Gastroesophageal sphincter (tissue), 4 donors: ENCODE measurements around the gene SLC22A16. TPM values are rescaled to one million over a fixed set of nuclear protein-coding genes. Genes with fewer than 3 reads are reported as not detected.
"Not testable (repeated sequence)": the region's sequence is repeated elsewhere in the genome, so short reads cannot be mapped to it uniquely, and the experiment has no call there.

Experiments used
- ATAC-seq: fragments of 150-250 bp; one replicate; pipeline ENCODE4 v1.9.1; 2016; ENCODE audit warnings: mild to moderate bottlenecking, moderate library complexity
- H3K27ac ChIP-seq, 4 donors: fragments of 200-600 bp; sonication (generic) in 3 of 4; 1 replicate in 3 of 4; 2 replicates in 1 of 4; pipeline ENCODE4 v1.5.1; 2016 to 2019
- H3K27me3 ChIP-seq: fragments of 200-600 bp; sonication (generic); one replicate; pipeline ENCODE4 v1.5.1; 2019
- H3K36me3 ChIP-seq, 2 donors: fragments of 200-600 bp; sonication (generic); one replicate each; pipeline ENCODE4 v1.5.1; 2019; ENCODE audit warnings: control low read depth in 1 of 2
- H3K4me1 ChIP-seq, 3 donors: fragments of 200-600 bp; sonication (generic); 1 replicate in 2 of 3; 2 replicates in 1 of 3; pipeline ENCODE4 v1.5.1; 2016 to 2019; ENCODE audit warnings: control low read depth in 2 of 3
- H3K4me3 ChIP-seq, 2 donors: fragments of 200-600 bp; sonication (generic); one replicate each; pipeline ENCODE4 v1.5.1; 2019; ENCODE audit warnings: mild to moderate bottlenecking in 1 of 2, moderate library complexity in 1 of 2
- H3K9me3 ChIP-seq, 3 donors: fragments of 200-600 bp; sonication (generic); one replicate each; pipeline ENCODE4 v1.5.1; 2017 to 2019; ENCODE audit warnings: control low read depth in 2 of 3
- EP300 ChIP-seq: sonication (generic); formaldehyde crosslinking; IDR thresholded peaks from one replicate; pipeline ENCODE4 v1.6.1; 2017; ENCODE audit warnings: antibody characterized with exemption, mild to moderate bottlenecking
- POLR2A ChIP-seq, 2 donors: fragments of 450-650 bp; IDR thresholded peaks; one replicate each; pipeline ENCODE4 v1.6.1; 2017; ENCODE audit warnings: antibody characterized with exemption in 2 of 2, mild to moderate bottlenecking in 2 of 2, moderate library complexity in 1 of 2
- POLR2AphosphoS5 ChIP-seq: sonication (generic); formaldehyde crosslinking; IDR thresholded peaks from one replicate; pipeline ENCODE4 v1.6.1; 2017; ENCODE audit warnings: antibody characterized with exemption
- WGBS, 2 donors: methylation state at CpG; one replicate each; pipeline ENCODE4 v1.1.5; 2018; ENCODE audit warnings: low coverage in 1 of 2; 5-methylcytosine and 5-hydroxymethylcytosine counted together
- total RNA-seq, 4 donors: library from RNA; depleted of rRNA; stranded (reverse); fragments of >200 nt; gene quantifications; one replicate each; pipeline ENCODE4 v1.1.0, GENCODE V29; 2016
- TF ChIP-seq, protein P1 (sequence below), 4 experiments: fragments of 200-600 bp in 2 of 4; fragments of 450-650 bp in 2 of 4; sonication (generic) in 1 of 4; IDR thresholded peaks; one replicate each; pipeline ENCODE4 v1.5.1; 2017 to 2019; ENCODE audit warnings: antibody characterized with exemption in 4 of 4, mild to moderate bottlenecking in 2 of 4, moderate library complexity in 2 of 4

SLC22A16 gene
- total RNA-seq, 4 donors from 2014 or later, result 0.35 to 5.4 (median 1.8) TPM; not detected in 1

- Histone ChIP-seq H3K27ac (no peak overlapping the region), H3K27me3 (no peaks in the 10 kb centered on the region), H3K4me3 (no peak overlapping the region), H3K9me3 (no peaks in the 10 kb centered on the region), H3K4me1 (no peaks in the 10 kb centered on the region), H3K36me3 (no peaks in the 10 kb centered on the region)
- 45 to 60% methylated on average over 1 to 3 of the region's 3 CpGs for WGBS, 2 donors
- no peak for TF ChIP-seq POLR2AphosphoS5
- TF ChIP-seq POLR2A (IDR thresholded peaks at IDR 0.05), result no peak
- no peak for TF ChIP-seq EP300
- TF ChIP-seq, protein P1, sequence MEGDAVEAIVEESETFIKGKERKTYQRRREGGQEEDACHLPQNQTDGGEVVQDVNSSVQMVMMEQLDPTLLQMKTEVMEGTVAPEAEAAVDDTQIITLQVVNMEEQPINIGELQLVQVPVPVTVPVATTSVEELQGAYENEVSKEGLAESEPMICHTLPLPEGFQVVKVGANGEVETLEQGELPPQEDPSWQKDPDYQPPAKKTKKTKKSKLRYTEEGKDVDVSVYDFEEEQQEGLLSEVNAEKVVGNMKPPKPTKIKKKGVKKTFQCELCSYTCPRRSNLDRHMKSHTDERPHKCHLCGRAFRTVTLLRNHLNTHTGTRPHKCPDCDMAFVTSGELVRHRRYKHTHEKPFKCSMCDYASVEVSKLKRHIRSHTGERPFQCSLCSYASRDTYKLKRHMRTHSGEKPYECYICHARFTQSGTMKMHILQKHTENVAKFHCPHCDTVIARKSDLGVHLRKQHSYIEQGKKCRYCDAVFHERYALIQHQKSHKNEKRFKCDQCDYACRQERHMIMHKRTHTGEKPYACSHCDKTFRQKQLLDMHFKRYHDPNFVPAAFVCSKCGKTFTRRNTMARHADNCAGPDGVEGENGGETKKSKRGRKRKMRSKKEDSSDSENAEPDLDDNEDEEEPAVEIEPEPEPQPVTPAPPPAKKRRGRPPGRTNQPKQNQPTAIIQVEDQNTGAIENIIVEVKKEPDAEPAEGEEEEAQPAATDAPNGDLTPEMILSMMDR (IDR thresholded peaks at IDR 0.05), result no peak
- ATAC-seq, result no peak
These were observed 13.7 kb upstream of the SLC22A16 start for GRCh38 chr6:110490110-110490509.

DNA sequence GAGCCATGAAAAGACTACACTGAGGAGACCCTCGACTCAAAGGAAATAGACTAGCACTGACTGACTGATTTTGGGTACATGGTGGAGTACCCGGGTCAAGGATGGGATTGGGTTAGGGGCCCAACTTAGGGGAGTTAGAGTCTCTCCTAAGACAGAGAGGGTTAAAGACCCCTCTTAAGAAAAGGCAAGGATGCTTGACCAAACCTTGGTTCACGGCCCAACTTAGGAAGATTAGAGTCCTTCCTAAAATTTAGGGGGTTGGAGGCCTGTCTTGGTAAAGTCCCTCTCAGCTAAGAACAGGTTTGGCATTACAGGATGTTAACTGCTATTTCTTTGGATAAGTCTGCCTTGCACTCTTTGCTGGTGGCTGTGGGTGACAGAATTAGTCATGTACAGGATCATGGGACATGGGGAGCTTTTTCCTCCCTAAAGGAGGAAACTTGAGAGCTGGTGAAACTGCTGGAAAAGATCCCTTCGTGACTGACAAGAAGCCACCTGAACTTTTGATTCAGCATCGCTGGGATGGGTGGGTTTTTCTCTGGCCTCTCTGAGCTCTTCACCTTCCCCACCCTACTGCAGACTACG lies 12.3 kb upstream of the SLC22A16 start:
- TF ChIP-seq POLR2A (IDR thresholded peaks at IDR 0.05) (no peak), POLR2AphosphoS5 (no peak), EP300 (no peak)
- TF ChIP-seq, protein P1 (IDR thresholded peaks at IDR 0.05), result no peak
- Histone ChIP-seq H3K36me3 (no peaks in the 10 kb centered on the region), H3K27ac (no peak overlapping the region), H3K4me3 (no peak overlapping the region), H3K27me3 (no peaks in the 10 kb centered on the region), H3K4me1 (no peaks in the 10 kb centered on the region), H3K9me3 (no peaks in the 10 kb centered on the region)
- ATAC-seq, result no peak
- WGBS, 2 donors, result 94 to 100% methylated on average over 4 to 5 of the region's 6 CpGs

DNA sequence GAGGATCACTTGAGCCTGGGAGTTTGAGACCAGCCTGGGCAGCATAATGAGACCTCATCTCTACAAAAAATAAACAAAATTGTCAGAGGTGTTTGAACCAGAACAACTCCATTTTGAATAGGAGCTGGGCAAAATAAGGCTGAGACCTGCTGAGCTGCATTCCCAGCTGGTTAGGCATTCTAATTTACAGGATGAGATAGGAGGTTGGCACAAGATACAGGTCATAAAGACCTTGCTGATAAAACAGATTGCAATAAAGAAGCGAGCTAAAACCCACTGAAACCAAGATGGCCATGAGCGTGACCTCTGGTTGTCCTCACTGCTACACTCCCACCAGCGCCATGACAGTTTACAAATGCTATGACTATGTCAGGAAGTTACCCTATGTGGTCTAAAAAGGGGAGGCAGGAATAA lies 11.6 kb upstream of the SLC22A16 start:
- not testable (repeated sequence) for H3K4me1 ChIP-seq, H3K36me3 ChIP-seq, H3K9me3 ChIP-seq, H3K27me3 ChIP-seq, H3K4me3 ChIP-seq, H3K27ac ChIP-seq, ATAC-seq
- WGBS, 2 donors, result 90 to 94% methylated on average over 3 of the region's 3 CpGs

DNA sequence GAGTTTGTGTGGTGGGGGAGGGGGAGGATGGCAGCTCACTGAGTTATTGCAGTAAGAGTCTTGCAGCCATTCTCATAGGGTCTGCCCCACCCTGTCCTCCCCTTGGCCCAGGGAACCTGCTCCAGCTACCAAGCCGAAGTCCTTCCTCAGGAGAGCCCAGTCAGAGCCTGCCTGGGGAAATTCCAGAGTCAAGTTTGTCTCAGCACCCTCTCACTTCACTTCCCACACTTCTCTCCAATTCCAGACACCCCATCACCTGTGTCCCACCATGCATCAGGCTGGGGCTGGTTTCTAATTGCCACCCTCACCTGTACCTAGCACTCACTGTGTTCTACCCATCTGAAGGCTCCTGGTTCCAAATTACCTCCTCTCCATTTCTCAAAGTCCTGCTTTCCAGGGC lies 10.3 kb upstream of the SLC22A16 start:
- H3K27ac ChIP-seq, result no peak overlapping the region
- H3K9me3 ChIP-seq, result no peaks in the 10 kb centered on the region
- 71 to 100% methylated on average over 1 of the region's 1 CpG for WGBS, 2 donors
- no peaks in the 10 kb centered on the region for H3K27me3 ChIP-seq
- H3K36me3 ChIP-seq, result no peaks in the 10 kb centered on the region
- H3K4me3 ChIP-seq, result no peak overlapping the region
- ATAC-seq, result no peak
- H3K4me1 ChIP-seq, result no peaks in the 10 kb centered on the region
- TF ChIP-seq, protein P1 (IDR thresholded peaks at IDR 0.05), result no peak
- TF ChIP-seq POLR2A (IDR thresholded peaks at IDR 0.05) (no peak), EP300 (no peak), POLR2AphosphoS5 (no peak)

- Histone ChIP-seq H3K27ac (no peak overlapping the region), H3K4me1 (no peaks in the 10 kb centered on the region), H3K4me3 (no peak overlapping the region), H3K9me3 (peaks cover 0 to 4% (median 0%) of the 10 kb centered on the region in 3 donors), H3K27me3 (no peaks in the 10 kb centered on the region), H3K36me3 (no peaks in the 10 kb centered on the region)
- TF ChIP-seq POLR2AphosphoS5 (no peak), EP300 (no peak), POLR2A (IDR thresholded peaks at IDR 0.05) (no peak)
- TF ChIP-seq, protein P1 (IDR thresholded peaks at IDR 0.05), result no peak
- 45 to 47% methylated on average over 3 to 5 of the region's 5 CpGs for WGBS, 2 donors
- no peak for ATAC-seq
These were observed 9.1 kb upstream of the SLC22A16 start for GRCh38 chr6:110485491-110485890.
